Lung (tissue), 12 donors: ENCODE data around the gene MATN3. TPM values are rescaled to one million over a fixed set of nuclear protein-coding genes. Genes with fewer than 3 reads are reported as not detected.
A peak's percentile ranks its signal among the peaks of the same experiment; 100 is the strongest.

Experiments
- ATAC-seq: fragments of 200-7000 bp; cut with Tn5 transposase; one replicate; pipeline ENCODE4 v1.9.1; 2020; ENCODE audit warnings: moderate number of reproducible peaks; ENCODE audit not compliant: insufficient read depth, low FRiP score
- DNase-seq, 3 donors: peaks; one replicate each; pipeline ENCODE4 v3.0.0-alpha.2; 2013 to 2017
- H3K27ac ChIP-seq, 2 donors: one replicate each; pipeline ENCODE4 v1.5.1; 2013; ENCODE audit warnings: mild to moderate bottlenecking in 2 of 2, moderate library complexity in 2 of 2, control low read depth in 1 of 2, inconsistent platforms in 1 of 2, low read depth in 1 of 2, low read length in 1 of 2
- H3K27me3 ChIP-seq, 3 donors: one replicate each; pipeline ENCODE4 v1.5.1; 2013; ENCODE audit warnings: low read length in 2 of 3; ENCODE audit not compliant: control insufficient read depth in 3 of 3, insufficient read depth in 3 of 3
- H3K36me3 ChIP-seq, 4 donors: one replicate each; pipeline ENCODE4 v1.5.1; 2013; ENCODE audit warnings: low read length in 4 of 4, mild to moderate bottlenecking in 1 of 4, moderate library complexity in 1 of 4; ENCODE audit not compliant: control insufficient read depth in 4 of 4, insufficient read depth in 4 of 4
- H3K4me1 ChIP-seq, 5 donors: one replicate each; pipeline ENCODE4 v1.5.1; 2013; ENCODE audit warnings: low read length in 5 of 5, mild to moderate bottlenecking in 2 of 5, moderate library complexity in 1 of 5; ENCODE audit not compliant: control insufficient read depth in 5 of 5, insufficient read depth in 5 of 5
- H3K4me3 ChIP-seq: one replicate; pipeline ENCODE4 v1.5.1; 2013; ENCODE audit warnings: mild to moderate bottlenecking, control low read depth, moderate library complexity
- H3K9ac ChIP-seq, 2 donors: one replicate each; pipeline ENCODE4 v1.5.1; 2013; ENCODE audit warnings: low read length in 2 of 2, control low read depth in 1 of 2; ENCODE audit not compliant: insufficient read depth in 1 of 2
- H3K9me3 ChIP-seq, 4 donors: one replicate each; pipeline ENCODE4 v1.5.1; 2013; ENCODE audit warnings: low read length in 3 of 4, mild to moderate bottlenecking in 1 of 4, moderate library complexity in 1 of 4; ENCODE audit not compliant: control insufficient read depth in 4 of 4, insufficient read depth in 3 of 4
- WGBS, 2 donors: extraction: QIAGEN DNeasy Blood & Tissue Kit; methylation state at CpG; one replicate each; pipeline ENCODE4 v1.1.7; 2013; 5-methylcytosine and 5-hydroxymethylcytosine counted together
- polyA plus RNA-seq, 2 donors: library from polyadenylated mRNA; stranded (reverse); fragments of 200-250 nt; gene quantifications; one replicate each; pipeline ENCODE4 v1.2.1, GENCODE V29; 2013
- total RNA-seq, 2 donors: library from RNA; depleted of rRNA in 1 of 2; stranded (reverse); fragments of >200 nt in 1 of 2; gene quantifications; one replicate each; pipeline ENCODE4 v1.2.1, GENCODE V29; 2014 to 2021
- TF ChIP-seq, protein P1 (sequence below): IDR thresholded peaks from 2 replicates; pipeline ENCODE4 v1.5.1; 2012; ENCODE audit warnings: mild to moderate bottlenecking; ENCODE audit errors: control extremely low read depth, extremely low read depth
- donor health status: control.
- donor health status: control.
- donor health status: Bipolar disorder and iron deficiency.
- donor health status: healthy.
- donor health status: DM: yes; HTN: yes; CAD: no.

The MATN3 gene
- total and polyA plus RNA-seq, 4 donors = 2.7 to 3.6 (median 3.0) TPM

DNA sequence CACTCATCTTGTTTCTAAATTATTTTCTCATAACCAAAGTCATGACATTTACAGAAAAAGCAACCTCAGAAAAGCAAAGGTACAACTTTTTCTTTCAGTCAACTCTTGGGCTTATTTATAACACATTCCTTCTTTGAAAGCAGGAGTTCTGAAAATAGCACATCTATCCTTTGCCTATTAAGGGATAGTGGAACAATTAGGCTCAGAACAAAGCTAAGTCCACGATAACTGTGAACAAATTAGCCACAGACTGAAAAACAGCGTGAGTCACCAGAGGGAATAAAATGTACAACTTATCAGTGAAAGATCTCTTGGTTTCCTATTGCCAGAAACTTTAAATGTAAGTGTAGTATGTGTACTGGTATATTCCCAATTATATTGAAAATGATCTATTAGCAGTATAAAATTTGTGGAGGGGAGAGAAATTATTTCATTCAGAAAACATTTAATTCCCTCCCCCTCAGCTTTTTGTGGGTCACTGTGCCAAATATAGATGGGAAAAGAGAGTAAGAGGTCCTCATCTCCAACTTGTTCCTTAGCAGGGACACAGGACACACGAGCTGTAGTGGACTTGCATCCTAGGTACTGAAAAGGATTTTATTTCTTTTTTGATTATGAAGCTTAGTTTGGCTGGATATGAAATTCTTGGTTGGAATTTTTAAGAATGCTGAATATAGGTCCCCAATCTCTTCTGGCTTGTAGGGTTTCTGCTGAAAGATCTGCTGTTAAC is 15.4 kb upstream of the MATN3 start:
- no peak overlapping the region for H3K27ac ChIP-seq
- WGBS, 2 donors = 69 to 79% methylated on average over 3 of the region's 3 CpGs
- no peak for ATAC-seq

DNA sequence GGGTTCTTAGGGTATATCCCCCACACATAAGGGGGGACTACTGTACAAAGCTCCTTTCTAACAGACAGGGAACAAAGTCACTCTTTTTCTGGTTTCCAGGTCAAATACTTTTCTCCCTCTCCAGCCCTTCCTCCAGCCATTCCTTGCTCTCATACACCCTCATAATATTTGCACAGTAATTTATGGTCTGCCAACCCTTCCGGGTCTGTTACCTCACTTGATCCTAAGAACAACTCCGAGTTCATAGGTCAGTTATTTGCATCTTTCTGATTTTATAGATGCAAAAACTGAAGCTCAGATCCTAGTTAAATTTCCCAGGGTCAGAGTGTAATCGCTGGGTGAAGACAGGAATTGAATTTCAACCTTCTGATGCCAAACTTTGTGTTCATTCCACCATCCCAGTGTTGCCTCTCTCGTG is 14.8 kb upstream of the MATN3 start:
- Histone ChIP-seq H3K4me1 (peaks cover 0 to 5% (median 0%) of the 10 kb centered on the region in 5 donors), H3K27me3 (no peaks in the 10 kb centered on the region), H3K36me3 (peaks cover 6 to 44% (median 29%) of the 10 kb centered on the region in 4 donors), H3K4me3 (no peak overlapping the region), H3K9me3 (peaks cover 0 to 3% (median 0%) of the 10 kb centered on the region in 4 donors), H3K27ac (no peak overlapping the region), H3K9ac (no peak overlapping the region)
- TF ChIP-seq, protein P1, sequence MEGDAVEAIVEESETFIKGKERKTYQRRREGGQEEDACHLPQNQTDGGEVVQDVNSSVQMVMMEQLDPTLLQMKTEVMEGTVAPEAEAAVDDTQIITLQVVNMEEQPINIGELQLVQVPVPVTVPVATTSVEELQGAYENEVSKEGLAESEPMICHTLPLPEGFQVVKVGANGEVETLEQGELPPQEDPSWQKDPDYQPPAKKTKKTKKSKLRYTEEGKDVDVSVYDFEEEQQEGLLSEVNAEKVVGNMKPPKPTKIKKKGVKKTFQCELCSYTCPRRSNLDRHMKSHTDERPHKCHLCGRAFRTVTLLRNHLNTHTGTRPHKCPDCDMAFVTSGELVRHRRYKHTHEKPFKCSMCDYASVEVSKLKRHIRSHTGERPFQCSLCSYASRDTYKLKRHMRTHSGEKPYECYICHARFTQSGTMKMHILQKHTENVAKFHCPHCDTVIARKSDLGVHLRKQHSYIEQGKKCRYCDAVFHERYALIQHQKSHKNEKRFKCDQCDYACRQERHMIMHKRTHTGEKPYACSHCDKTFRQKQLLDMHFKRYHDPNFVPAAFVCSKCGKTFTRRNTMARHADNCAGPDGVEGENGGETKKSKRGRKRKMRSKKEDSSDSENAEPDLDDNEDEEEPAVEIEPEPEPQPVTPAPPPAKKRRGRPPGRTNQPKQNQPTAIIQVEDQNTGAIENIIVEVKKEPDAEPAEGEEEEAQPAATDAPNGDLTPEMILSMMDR = no peak
- DNase-seq (peak in 1 of 3 donors; percentile 13), ATAC-seq (peak; percentile 53)
- WGBS, 2 donors = 51 to 85% methylated on average over 4 of the region's 4 CpGs

More for the DNA sequence above, 15.4 kb upstream of the MATN3 start:
- TF ChIP-seq, protein P1 = no peak
- peaks cover 6 to 48% (median 32%) of the 10 kb centered on the region in 4 donors for H3K36me3 ChIP-seq
- no peaks in the 10 kb centered on the region for H3K27me3 ChIP-seq
- H3K4me1 ChIP-seq = peaks cover 0 to 5% (median 0%) of the 10 kb centered on the region in 5 donors
- H3K9ac ChIP-seq = no peak overlapping the region
- DNase-seq = no peak
- H3K4me3 ChIP-seq = no peak overlapping the region
- peaks cover 0 to 3% (median 0%) of the 10 kb centered on the region in 4 donors for H3K9me3 ChIP-seq

DNA sequence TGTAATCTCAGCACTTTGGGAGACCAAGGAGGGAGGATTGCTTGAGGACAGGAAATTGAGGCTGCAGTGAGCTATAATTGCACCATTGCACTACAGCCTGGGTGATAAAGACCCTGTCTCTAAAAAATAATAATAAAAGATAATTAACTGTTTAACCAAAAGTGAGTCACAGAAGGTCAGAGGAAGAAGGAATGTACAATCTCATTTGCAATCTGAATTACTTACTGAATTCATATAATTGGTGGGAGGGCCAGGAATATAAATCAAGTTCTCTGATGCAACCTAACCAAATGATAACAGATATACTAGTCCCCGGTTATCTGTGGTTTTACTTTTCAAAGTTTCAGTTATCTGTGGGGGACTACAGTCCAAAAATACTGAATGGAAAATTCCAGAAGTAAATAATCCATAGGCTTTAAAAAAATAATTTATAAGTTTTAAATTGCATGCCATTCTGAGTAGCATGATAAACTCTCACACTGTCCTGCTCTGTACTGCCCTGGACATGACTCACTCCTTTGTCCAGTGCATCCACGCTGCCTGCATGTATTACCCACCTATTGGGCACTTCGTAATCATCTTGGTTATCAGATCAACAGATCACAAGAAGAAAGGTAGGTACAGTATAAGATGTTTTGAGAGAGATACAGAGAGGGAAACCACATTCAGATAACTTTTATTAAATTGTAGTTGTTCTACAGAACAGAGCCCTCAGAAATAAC is 12.8 kb upstream of the MATN3 start:
- DNase-seq (no peak), ATAC-seq (no peak)
- TF ChIP-seq, protein P1 = no peak
- H3K27me3 ChIP-seq = no peaks in the 10 kb centered on the region
- H3K27ac ChIP-seq = no peak overlapping the region
- H3K9ac ChIP-seq = no peak overlapping the region
- peaks cover 0 to 9% (median 2%) of the 10 kb centered on the region in 4 donors for H3K9me3 ChIP-seq
- no peak overlapping the region for H3K4me3 ChIP-seq
- 93 to 95% methylated on average over 3 of the region's 3 CpGs for WGBS, 2 donors
- peaks cover 4 to 29% (median 17%) of the 10 kb centered on the region in 4 donors for H3K36me3 ChIP-seq
- H3K4me1 ChIP-seq = peaks cover 0 to 5% (median 0%) of the 10 kb centered on the region in 5 donors
